ENCODE results near the gene NR1I3.

DNA sequence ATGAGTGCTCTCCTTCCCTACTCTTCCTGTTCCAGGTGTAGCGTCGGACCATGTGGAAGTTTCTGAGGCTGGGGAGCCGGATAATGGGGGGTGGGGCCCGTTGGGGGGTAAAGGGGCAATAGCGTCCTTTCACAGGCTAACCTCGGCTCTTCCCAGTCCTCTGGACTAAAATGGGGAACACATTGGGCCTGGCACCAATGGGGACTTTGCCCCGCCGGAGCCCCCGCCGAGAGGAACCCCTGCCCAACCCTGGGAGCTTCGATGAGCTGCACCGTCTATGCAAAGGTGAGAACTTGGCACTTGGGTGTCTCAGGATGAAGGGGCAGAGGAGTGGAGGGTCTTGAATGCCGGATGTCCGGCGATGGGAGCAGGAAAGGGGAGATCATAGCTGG, 11.7 kb downstream of the NR1I3 start:
- TF ChIP-seq, protein P1, sequence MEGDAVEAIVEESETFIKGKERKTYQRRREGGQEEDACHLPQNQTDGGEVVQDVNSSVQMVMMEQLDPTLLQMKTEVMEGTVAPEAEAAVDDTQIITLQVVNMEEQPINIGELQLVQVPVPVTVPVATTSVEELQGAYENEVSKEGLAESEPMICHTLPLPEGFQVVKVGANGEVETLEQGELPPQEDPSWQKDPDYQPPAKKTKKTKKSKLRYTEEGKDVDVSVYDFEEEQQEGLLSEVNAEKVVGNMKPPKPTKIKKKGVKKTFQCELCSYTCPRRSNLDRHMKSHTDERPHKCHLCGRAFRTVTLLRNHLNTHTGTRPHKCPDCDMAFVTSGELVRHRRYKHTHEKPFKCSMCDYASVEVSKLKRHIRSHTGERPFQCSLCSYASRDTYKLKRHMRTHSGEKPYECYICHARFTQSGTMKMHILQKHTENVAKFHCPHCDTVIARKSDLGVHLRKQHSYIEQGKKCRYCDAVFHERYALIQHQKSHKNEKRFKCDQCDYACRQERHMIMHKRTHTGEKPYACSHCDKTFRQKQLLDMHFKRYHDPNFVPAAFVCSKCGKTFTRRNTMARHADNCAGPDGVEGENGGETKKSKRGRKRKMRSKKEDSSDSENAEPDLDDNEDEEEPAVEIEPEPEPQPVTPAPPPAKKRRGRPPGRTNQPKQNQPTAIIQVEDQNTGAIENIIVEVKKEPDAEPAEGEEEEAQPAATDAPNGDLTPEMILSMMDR (CRISPR knock-in tag; IDR thresholded peaks at IDR 0.05) = no peak
- TF ChIP-seq, protein P2, sequence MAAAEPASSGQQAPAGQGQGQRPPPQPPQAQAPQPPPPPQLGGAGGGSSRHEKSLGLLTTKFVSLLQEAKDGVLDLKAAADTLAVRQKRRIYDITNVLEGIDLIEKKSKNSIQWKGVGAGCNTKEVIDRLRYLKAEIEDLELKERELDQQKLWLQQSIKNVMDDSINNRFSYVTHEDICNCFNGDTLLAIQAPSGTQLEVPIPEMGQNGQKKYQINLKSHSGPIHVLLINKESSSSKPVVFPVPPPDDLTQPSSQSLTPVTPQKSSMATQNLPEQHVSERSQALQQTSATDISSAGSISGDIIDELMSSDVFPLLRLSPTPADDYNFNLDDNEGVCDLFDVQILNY (CRISPR knock-in tag; conservative IDR thresholded peaks at IDR 0.05) = no peak
- TF ChIP-seq SP140L (CRISPR knock-in tag; IDR thresholded peaks at IDR 0.05; ENCODE audit: borderline replicate concordance) (no peak), ARNT2 (CRISPR knock-in tag; IDR thresholded peaks at IDR 0.05; ENCODE audit: low read depth) (no peak), BHLHE40 (IDR thresholded peaks at IDR 0.05; ENCODE audit: low read length) (no peak), EHMT2 (IDR thresholded peaks at IDR 0.05; ENCODE audit: borderline replicate concordance, low read depth, low read length) (no peak), HDAC1 (CRISPR knock-in tag; IDR thresholded peaks at IDR 0.05) (peak; percentile 10; the same call in 1 of the 2 replicates), EP300 (IDR thresholded peaks at IDR 0.05; ENCODE audit: low read depth in 2 of 2, low read length in 2 of 2) (no peak), EP300 (CRISPR knock-in tag; IDR thresholded peaks at IDR 0.05; ENCODE audit: borderline replicate concordance) (no peak), NR2C2 (CRISPR knock-in tag; IDR thresholded peaks at IDR 0.05; ENCODE audit: borderline replicate concordance) (no peak), ZNF577 (CRISPR knock-in tag; IDR thresholded peaks at IDR 0.05; ENCODE audit: borderline replicate concordance, low read depth) (no peak), MYNN (CRISPR knock-in tag; IDR thresholded peaks at IDR 0.05; ENCODE audit: low read depth) (no peak)
- TF ChIP-seq, protein P3, sequence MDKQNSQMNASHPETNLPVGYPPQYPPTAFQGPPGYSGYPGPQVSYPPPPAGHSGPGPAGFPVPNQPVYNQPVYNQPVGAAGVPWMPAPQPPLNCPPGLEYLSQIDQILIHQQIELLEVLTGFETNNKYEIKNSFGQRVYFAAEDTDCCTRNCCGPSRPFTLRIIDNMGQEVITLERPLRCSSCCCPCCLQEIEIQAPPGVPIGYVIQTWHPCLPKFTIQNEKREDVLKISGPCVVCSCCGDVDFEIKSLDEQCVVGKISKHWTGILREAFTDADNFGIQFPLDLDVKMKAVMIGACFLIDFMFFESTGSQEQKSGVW (CRISPR knock-in tag; IDR thresholded peaks at IDR 0.05; ENCODE audit: borderline replicate concordance) = no peak
- TF ChIP-seq, protein P4, sequence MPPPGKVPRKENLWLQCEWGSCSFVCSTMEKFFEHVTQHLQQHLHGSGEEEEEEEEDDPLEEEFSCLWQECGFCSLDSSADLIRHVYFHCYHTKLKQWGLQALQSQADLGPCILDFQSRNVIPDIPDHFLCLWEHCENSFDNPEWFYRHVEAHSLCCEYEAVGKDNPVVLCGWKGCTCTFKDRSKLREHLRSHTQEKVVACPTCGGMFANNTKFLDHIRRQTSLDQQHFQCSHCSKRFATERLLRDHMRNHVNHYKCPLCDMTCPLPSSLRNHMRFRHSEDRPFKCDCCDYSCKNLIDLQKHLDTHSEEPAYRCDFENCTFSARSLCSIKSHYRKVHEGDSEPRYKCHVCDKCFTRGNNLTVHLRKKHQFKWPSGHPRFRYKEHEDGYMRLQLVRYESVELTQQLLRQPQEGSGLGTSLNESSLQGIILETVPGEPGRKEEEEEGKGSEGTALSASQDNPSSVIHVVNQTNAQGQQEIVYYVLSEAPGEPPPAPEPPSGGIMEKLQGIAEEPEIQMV (CRISPR knock-in tag; IDR thresholded peaks at IDR 0.05; ENCODE audit: low read depth) = no peak
- TF ChIP-seq, protein P5, sequence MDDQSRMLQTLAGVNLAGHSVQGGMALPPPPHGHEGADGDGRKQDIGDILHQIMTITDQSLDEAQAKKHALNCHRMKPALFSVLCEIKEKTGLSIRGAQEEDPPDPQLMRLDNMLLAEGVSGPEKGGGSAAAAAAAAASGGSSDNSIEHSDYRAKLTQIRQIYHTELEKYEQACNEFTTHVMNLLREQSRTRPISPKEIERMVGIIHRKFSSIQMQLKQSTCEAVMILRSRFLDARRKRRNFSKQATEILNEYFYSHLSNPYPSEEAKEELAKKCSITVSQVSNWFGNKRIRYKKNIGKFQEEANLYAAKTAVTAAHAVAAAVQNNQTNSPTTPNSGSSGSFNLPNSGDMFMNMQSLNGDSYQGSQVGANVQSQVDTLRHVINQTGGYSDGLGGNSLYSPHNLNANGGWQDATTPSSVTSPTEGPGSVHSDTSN (CRISPR knock-in tag; IDR thresholded peaks at IDR 0.05; ENCODE audit: borderline replicate concordance) = no peak
